ENCODE data around the gene CMSS1. TPM values are rescaled to one million over a fixed set of nuclear protein-coding genes. Genes with fewer than 3 reads are reported as not detected.
"Not testable (repeated sequence)": the region's sequence is repeated elsewhere in the genome, so short reads cannot be mapped to it uniquely, and the experiment has no call there.

Gene CMSS1
- total and polyA plus RNA-seq, 8 donors: 14.4 to 29.9 (median 15.9) TPM

DNA sequence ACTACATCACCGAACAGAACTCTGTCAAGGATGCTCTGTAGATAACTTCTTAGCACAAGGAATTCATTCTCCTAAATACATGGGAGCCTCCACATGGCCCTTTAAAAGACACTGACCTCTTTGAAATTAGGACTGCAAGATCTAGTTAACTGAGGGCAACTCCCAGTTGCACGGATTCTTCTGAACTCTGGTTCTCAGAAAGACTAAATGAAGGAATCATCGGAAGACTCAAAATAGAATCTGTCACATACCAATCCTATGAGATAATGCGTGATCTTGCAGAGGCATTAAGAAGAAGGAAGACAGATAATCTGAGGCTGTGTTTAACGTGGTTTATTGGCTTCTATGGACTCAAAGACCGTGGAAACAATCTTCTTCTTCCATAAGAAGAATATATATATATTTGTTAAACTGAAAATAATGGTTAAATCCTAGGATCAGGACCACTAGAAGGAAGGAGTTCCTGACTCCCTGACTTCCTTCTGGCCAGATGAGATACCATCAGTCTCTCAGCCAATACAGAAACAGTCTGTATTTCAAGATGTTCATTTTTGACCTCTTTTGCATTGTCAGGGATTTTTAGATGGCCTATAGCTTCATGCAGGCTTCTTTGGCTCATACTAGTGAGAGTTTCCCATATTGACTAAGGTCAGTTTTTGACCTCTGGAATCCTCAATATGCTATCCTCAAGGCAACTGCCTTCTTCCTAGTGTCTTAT is 409.2 kb downstream of the CMSS1 start:
- ATAC-seq: no peak
- TF ChIP-seq, protein P1, sequence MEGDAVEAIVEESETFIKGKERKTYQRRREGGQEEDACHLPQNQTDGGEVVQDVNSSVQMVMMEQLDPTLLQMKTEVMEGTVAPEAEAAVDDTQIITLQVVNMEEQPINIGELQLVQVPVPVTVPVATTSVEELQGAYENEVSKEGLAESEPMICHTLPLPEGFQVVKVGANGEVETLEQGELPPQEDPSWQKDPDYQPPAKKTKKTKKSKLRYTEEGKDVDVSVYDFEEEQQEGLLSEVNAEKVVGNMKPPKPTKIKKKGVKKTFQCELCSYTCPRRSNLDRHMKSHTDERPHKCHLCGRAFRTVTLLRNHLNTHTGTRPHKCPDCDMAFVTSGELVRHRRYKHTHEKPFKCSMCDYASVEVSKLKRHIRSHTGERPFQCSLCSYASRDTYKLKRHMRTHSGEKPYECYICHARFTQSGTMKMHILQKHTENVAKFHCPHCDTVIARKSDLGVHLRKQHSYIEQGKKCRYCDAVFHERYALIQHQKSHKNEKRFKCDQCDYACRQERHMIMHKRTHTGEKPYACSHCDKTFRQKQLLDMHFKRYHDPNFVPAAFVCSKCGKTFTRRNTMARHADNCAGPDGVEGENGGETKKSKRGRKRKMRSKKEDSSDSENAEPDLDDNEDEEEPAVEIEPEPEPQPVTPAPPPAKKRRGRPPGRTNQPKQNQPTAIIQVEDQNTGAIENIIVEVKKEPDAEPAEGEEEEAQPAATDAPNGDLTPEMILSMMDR (IDR thresholded peaks at IDR 0.05): no peak
- intact Hi-C loops (cut with DNase I): no loop called here
- no peak overlapping the region for H3K27ac ChIP-seq
- no peak overlapping the region for H3K4me3 ChIP-seq
- no peak for FAIRE-seq
- no peak for DNase-seq
- no peaks in the 10 kb centered on the region for H3K9me3 ChIP-seq
- H3K27me3 ChIP-seq: no peaks in the 10 kb centered on the region
- H3K36me3 ChIP-seq: no peaks in the 10 kb centered on the region
- 63 to 71% methylated on average over 6 of the region's 6 CpGs for WGBS, 2 donors
- H3K4me1 ChIP-seq: no peaks in the 10 kb centered on the region

GRCh38 chr3:100227511-100227921 is 409.9 kb downstream of the CMSS1 start:
- H3K27me3 ChIP-seq: no peaks in the 10 kb centered on the region
- H3K4me1 ChIP-seq: no peaks in the 10 kb centered on the region
- 79 to 88% methylated on average over 2 of the region's 2 CpGs for WGBS, 2 donors
- ATAC-seq: no peak
- FAIRE-seq: no peak
- intact Hi-C loops (cut with DNase I): no loop called here
- no peak overlapping the region for H3K27ac ChIP-seq
- no peaks in the 10 kb centered on the region for H3K9me3 ChIP-seq
- DNase-seq: no peak
- TF ChIP-seq, protein P1 (IDR thresholded peaks at IDR 0.05): no peak
- H3K36me3 ChIP-seq: no peaks in the 10 kb centered on the region
- H3K4me3 ChIP-seq: no peak overlapping the region

- H3K9me3 ChIP-seq: no peaks in the 10 kb centered on the region
- TF ChIP-seq, protein P1 (IDR thresholded peaks at IDR 0.05): no peak
- ATAC-seq (no peak), DNase-seq (no peak), FAIRE-seq (no peak)
- H3K4me3 ChIP-seq: no peak overlapping the region
- no peaks in the 10 kb centered on the region for H3K27me3 ChIP-seq
- no peaks in the 10 kb centered on the region for H3K4me1 ChIP-seq
- intact Hi-C loops (cut with DNase I): no loop called here
- no peak overlapping the region for H3K27ac ChIP-seq
- 73 to 82% methylated on average over 1 of the region's 1 CpG for WGBS, 2 donors
- H3K36me3 ChIP-seq: no peaks in the 10 kb centered on the region
These were observed 410.6 kb downstream of the CMSS1 start for GRCh38 chr3:100228247-100228646.

GRCh38 chr3:100229188-100229587 is 411.5 kb downstream of the CMSS1 start:
- FAIRE-seq; ATAC-seq; H3K36me3 ChIP-seq; DNase-seq; H3K27ac ChIP-seq; H3K9me3 ChIP-seq; H3K4me3 ChIP-seq; H3K27me3 ChIP-seq; intact Hi-C loops (cut with DNase I); H3K4me1 ChIP-seq: not testable (repeated sequence)
- WGBS, 2 donors: 81 to 83% methylated on average over 3 of the region's 3 CpGs

DNA sequence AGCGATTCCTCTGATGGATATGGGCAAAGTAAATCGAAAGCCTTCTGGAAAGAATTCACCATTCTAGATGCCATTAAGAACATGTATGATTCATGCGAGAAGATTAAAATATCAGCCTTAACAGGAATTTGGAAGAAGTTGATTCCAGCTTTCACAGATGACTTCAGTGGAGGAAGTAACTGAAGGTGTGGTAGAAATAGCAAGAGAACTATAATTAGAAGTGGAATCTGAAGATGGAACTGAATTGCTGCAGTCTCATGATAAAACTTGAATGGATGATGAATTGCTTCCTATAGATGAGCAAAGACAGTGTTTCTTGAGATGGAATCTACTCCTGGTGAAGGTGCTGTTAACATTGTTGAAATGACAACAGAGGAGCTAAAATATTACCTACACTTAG is 413.0 kb downstream of the CMSS1 start:
- FAIRE-seq (no peak), ATAC-seq (no peak), DNase-seq (no peak)
- Histone ChIP-seq H3K9me3 (no peaks in the 10 kb centered on the region), H3K27ac (no peak overlapping the region), H3K4me3 (no peak overlapping the region), H3K36me3 (no peaks in the 10 kb centered on the region), H3K27me3 (no peaks in the 10 kb centered on the region), H3K4me1 (no peaks in the 10 kb centered on the region)
- WGBS, 2 donors: 84 to 94% methylated on average over 3 of the region's 3 CpGs
- intact Hi-C loops (cut with DNase I): no loop called here
- TF ChIP-seq, protein P1 (IDR thresholded peaks at IDR 0.05): no peak

Small RNA genes lying within 50 kb of the gene (microRNA-seq; reads per million reads assigned to microRNA genes)
- gene MIR3921: 0 reads per million in 2 donors

Other genes starting within 250 kb of the CMSS1 start
- gene COL8A1, start 179.3 kb upstream of the CMSS1 start, total RNA-seq: 10 to 100 TPM in 1 of 6 donors, 1 to 10 TPM in 1, under 1 TPM in 4; 0.24 to 10.1 (median 0.59) TPM
- gene COL8A1, start 179.3 kb upstream of the CMSS1 start, polyA plus RNA-seq: under 1 TPM; 0.35 to 0.87 TPM